BLaER1 (cell line): ENCODE measurements around the gene RGS8.
A peak's percentile ranks its signal among the peaks of the same experiment; 100 is the strongest.

Experiments
- H3K27ac ChIP-seq: shearing (Covaris generic); formaldehyde crosslinking; 2 replicates; pipeline ENCODE4 v1.8.1; 2022
- H3K27me3 ChIP-seq: shearing (Covaris generic); formaldehyde crosslinking; 2 replicates; pipeline ENCODE4 v1.8.1; 2022
- H3K36me3 ChIP-seq: shearing (Covaris generic); formaldehyde crosslinking; 2 replicates; pipeline ENCODE4 v1.8.1; 2022
- H3K4me1 ChIP-seq: shearing (Covaris generic); formaldehyde crosslinking; 2 replicates; pipeline ENCODE4 v1.8.1; 2022
- H3K4me2 ChIP-seq: shearing (Covaris generic); formaldehyde crosslinking; 2 replicates; pipeline ENCODE4 v1.8.1; 2022
- H3K4me3 ChIP-seq: shearing (Covaris generic); formaldehyde crosslinking; 2 replicates; pipeline ENCODE4 v1.8.1; 2022
- H3K9ac ChIP-seq: shearing (Covaris generic); formaldehyde crosslinking; 2 replicates; pipeline ENCODE4 v1.8.1; 2022
- H3K9me3 ChIP-seq: shearing (Covaris generic); formaldehyde crosslinking; 2 replicates; pipeline ENCODE4 v1.8.1; 2022
- H4K20me1 ChIP-seq: shearing (Covaris generic); formaldehyde crosslinking; 2 replicates; pipeline ENCODE4 v1.8.1; 2022
- Cebpa-rat ChIP-seq: shearing (Covaris generic); IDR thresholded peaks from 2 replicates; pipeline ENCODE4 v1.8.1; 2022

The RGS8 gene, protein sequence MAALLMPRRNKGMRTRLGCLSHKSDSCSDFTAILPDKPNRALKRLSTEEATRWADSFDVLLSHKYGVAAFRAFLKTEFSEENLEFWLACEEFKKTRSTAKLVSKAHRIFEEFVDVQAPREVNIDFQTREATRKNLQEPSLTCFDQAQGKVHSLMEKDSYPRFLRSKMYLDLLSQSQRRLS

DNA sequence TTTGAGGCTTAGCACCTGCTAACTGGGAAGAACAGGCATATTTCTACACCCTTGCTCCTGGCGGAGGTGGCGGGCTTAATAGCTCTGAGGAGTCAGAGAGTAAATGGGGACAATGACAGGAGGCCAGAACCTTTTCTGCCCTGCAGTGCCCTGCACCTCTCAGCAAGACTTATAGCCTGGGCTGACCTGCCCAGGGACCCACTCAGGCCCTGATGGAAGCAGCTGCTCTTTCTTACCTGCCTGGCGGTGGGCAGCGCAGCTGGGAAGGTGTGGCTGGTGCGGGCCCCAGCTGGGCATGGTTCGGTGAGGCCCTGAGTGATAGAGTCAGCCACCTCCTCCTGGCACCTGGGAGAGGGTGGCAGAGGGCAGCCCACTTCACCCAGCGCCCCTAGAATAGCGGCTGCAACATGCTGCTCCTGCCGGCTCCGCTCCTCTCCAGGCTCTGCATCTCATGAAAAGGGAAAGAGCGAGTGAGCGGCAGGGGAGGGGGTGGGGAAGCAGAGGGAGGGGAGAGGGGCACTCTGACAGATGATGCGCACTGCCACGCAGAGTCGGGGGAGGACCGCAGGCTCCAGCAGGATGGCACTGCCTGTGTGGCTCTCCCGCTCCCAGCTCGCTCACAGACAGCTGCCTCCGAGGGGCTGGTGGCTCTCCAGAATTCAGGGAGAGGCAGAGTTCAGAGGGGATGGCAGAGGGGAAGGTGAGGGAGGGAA lies at the start of gene RGS8:
TSS of gene RGS8 (minus strand) at position 472 of the 713 bp plus-strand sequence. CDS start 14,938 bp downstream, outside the sequence.
- Histone ChIP-seq H4K20me1 (no peaks in the 10 kb centered on the region), H3K4me3 (no peak within 1 kb of the TSS), H3K4me1 (peaks cover 10% of the 10 kb centered on the region), H3K36me3 (no peaks in the 10 kb centered on the region), H3K27ac (no peak within 1 kb of the TSS), H3K9ac (no peak within 1 kb of the TSS), H3K4me2 (peak within 1 kb of the TSS; percentile 20; the same call in 1 of the 2 replicates), H3K27me3 (no peaks in the 10 kb centered on the region), H3K9me3 (no peaks in the 10 kb centered on the region)
- TF ChIP-seq Cebpa-rat, result no peak

DNA sequence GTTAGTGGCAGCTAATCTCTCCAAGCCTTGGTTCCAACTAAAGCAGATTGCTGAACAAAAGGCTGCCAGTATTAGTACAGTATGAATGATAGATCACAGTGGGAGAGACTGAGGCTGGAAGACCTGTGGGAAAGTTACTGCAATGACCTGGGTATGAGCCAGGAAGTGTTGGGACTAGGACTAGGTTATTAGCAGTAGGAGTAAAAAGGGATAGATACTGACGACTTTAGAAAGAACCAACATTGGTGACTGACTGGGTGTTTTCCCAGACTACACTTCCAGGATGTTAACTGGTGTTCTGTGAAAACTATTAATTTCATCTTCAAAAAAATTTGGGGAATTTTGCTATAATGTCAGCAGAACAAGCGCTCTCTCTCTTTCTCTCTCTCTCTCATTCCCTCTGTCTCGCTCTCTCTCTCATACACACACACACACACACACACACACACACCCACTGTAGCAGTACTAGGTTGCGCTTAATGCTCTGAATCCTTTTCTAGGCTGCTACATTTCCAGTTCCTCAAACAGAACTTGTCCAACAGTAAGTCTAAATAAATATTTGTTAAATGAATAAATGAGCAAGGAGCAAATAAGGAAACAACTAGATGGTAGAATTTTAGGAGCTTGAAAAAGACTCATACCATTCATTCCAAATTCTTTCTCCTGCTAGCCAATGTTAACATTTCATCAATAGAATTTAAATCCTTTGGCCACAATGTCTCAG lies 47.6 kb upstream of the RGS8 start:
- no peak overlapping the region for H3K9ac ChIP-seq
- H3K27me3 ChIP-seq, result no peaks in the 10 kb centered on the region
- H3K4me2 ChIP-seq, result no peak overlapping the region
- H3K36me3 ChIP-seq, result no peaks in the 10 kb centered on the region
- H3K9me3 ChIP-seq, result peaks cover 7% of the 10 kb centered on the region
- H3K4me1 ChIP-seq, result peaks cover 14% of the 10 kb centered on the region
- no peaks in the 10 kb centered on the region for H4K20me1 ChIP-seq
- no peak overlapping the region for H3K4me3 ChIP-seq
- H3K27ac ChIP-seq, result no peak overlapping the region
- TF ChIP-seq Cebpa-rat, result no peak

DNA sequence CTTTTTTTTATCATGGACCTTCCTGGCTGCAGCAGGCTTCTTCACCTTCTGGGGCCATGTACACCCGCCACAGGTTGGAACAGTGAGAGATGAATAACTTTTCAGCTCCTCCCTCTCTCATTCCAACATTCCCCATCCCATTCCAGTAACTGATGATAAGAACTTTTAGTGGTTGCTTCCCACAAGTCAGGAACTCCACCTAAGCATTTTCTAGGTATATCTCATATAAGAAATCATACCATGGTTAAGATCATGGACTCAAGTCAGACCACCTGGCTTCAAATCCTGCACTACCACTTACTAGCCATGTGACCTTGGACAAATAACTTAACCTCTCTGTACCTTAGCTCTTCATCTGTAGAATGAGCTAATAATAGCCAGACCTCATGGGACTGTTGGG lies 42.5 kb upstream of the RGS8 start:
- Histone ChIP-seq H3K36me3 (no peaks in the 10 kb centered on the region), H3K4me1 (peaks cover 29% of the 10 kb centered on the region), H3K9ac (no peak overlapping the region), H3K4me3 (no peak overlapping the region), H3K27me3 (no peaks in the 10 kb centered on the region), H3K9me3 (no peaks in the 10 kb centered on the region), H3K4me2 (no peak overlapping the region), H4K20me1 (no peaks in the 10 kb centered on the region), H3K27ac (no peak overlapping the region)
- TF ChIP-seq Cebpa-rat, result no peak

DNA sequence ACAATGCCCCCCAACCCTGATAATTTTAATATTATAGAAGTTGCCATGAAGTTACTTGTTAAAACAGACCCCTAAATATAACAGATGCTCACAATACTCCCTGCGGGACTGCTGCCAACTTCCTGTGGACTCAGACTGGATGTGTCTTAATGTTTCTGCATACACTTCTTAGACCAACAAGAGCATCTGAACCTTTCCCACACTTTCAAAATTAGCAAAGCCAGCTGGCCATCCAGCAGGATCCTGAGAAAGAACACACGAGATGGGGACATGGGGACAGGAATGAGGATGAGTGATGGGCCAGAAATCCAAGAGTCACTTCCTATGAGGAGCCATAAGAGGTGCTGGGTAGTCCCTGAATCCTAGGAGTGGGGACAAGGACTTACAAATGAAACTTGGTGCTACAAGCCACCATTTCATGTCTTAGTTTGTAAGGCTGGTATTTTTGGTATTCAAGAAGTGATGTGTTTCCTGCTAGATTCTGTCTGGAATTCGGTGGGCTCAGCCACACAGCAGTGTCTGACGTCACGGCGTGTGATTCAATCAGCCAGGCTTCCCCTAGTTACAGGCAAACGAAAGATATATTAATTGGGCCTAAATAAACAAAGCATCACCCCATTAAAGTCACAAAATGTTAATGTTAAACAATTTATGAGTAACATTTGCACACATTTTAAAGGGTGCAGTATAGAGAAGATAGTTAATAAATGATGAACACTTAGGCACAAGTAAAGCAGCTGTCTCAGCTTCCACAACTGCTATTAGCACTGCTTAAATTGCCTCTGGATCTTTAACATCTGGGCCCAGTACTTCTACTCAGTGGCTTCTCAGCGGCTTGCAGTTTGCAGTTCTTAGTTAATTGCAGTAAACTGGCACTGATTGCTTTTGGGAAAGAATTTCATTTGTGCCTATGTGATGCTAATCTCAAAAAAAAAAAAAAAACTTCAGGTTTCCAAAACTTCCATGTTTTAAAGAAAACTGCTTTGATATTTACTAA lies 41.2 kb upstream of the RGS8 start:
- Histone ChIP-seq H3K9ac (no peak overlapping the region), H3K27me3 (no peaks in the 10 kb centered on the region), H3K36me3 (no peaks in the 10 kb centered on the region), H3K4me3 (no peak overlapping the region), H3K4me1 (peaks cover 29% of the 10 kb centered on the region), H3K27ac (no peak overlapping the region), H3K4me2 (peak overlapping the region; percentile 59), H3K9me3 (no peaks in the 10 kb centered on the region), H4K20me1 (no peaks in the 10 kb centered on the region)
- TF ChIP-seq Cebpa-rat, result no peak

DNA sequence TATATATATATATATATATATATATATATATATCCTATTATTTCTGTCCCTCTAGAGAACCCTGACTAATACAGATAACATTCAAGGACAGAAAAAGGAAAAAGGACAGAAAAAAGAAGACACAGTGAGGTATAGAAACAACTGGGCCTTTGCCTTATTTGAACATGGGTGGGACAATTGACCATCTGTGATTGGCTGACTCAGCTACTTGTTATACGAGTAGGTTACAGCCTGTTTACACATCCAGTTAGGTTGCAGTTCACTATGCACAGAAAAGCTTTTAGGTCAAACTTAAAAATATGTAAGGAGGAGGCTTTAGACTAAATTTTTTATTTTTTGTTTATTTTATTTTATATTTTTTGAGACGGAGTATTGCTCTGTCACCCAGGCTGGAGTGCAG lies 39.8 kb upstream of the RGS8 start:
- no peak for TF ChIP-seq Cebpa-rat
- H3K9ac ChIP-seq, result no peak overlapping the region
- H3K4me3 ChIP-seq, result no peak overlapping the region
- no peaks in the 10 kb centered on the region for H4K20me1 ChIP-seq
- H3K4me2 ChIP-seq, result no peak overlapping the region
- peaks cover 17% of the 10 kb centered on the region for H3K4me1 ChIP-seq
- no peak overlapping the region for H3K27ac ChIP-seq
- no peaks in the 10 kb centered on the region for H3K36me3 ChIP-seq
- H3K9me3 ChIP-seq, result no peaks in the 10 kb centered on the region
- H3K27me3 ChIP-seq, result no peaks in the 10 kb centered on the region

DNA sequence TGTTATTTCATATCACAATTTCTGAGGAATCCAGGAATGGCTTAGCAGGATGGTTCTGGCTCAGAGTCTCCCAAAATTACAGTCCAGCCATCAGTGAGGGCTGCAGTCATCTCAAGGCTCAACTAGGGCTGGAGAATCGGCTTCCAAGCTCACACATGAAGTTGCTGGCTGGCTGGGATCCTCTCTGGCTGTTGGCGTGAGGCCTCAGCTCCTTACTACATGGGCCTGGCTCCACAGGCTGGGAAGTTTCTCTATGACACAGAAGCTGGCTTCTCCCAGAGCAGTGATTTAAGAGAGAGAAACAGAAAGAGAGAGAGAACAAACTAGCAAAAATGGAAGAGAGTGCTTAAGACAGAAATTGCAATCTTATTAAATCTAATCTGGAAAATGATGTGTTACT lies 38.8 kb upstream of the RGS8 start:
- Histone ChIP-seq H3K36me3 (no peaks in the 10 kb centered on the region), H3K4me1 (peaks cover 17% of the 10 kb centered on the region), H4K20me1 (no peaks in the 10 kb centered on the region), H3K9ac (no peak overlapping the region), H3K27ac (no peak overlapping the region), H3K4me3 (no peak overlapping the region), H3K4me2 (no peak overlapping the region), H3K9me3 (no peaks in the 10 kb centered on the region), H3K27me3 (no peaks in the 10 kb centered on the region)
- no peak for TF ChIP-seq Cebpa-rat

DNA sequence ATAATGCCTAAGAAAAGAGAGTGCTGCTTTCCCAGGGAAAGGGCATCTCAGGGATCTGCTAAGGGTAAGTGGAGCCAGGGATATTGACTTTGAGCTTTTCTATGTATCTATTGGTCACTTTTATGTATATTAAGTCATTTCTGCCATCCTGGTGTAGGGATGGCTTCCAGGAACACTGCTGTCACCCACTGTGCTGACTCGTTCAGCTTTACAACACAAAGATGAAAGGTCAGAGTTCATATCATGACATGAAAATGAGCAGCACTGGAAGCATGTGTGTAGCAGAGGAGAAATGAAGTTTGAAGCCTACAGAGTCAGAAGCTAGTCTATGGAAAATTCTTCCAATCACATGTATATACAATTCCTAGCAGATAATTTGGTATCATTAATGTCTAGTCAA lies 37.1 kb upstream of the RGS8 start:
- no peak for TF ChIP-seq Cebpa-rat
- no peak overlapping the region for H3K4me2 ChIP-seq
- H3K9ac ChIP-seq, result no peak overlapping the region
- H3K27ac ChIP-seq, result no peak overlapping the region
- no peaks in the 10 kb centered on the region for H3K9me3 ChIP-seq
- H4K20me1 ChIP-seq, result no peaks in the 10 kb centered on the region
- H3K4me1 ChIP-seq, result peaks cover 32% of the 10 kb centered on the region
- no peaks in the 10 kb centered on the region for H3K27me3 ChIP-seq
- no peak overlapping the region for H3K4me3 ChIP-seq
- no peaks in the 10 kb centered on the region for H3K36me3 ChIP-seq

DNA sequence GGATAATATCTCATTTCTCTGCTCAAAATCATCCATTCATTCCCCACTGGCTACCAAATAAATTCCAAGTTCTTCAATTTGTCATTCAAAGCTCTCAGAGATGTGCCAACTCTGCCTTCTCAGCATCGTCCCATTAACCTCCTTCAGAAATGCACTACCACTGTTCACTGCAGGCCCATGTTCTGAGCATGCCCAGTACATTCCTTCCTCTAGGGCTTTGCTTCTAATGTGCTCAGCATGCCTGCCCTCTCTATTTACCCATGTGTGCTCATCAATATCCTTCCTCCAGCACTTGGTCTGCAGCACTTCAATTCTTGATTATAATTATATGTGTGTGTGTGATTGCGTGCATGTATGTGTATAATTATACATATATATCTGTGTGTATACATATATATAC lies 36.1 kb upstream of the RGS8 start:
- Histone ChIP-seq H3K27me3 (no peaks in the 10 kb centered on the region), H3K4me1 (peaks cover 29% of the 10 kb centered on the region), H3K9me3 (no peaks in the 10 kb centered on the region), H4K20me1 (no peaks in the 10 kb centered on the region), H3K36me3 (no peaks in the 10 kb centered on the region), H3K4me2 (no peak overlapping the region), H3K9ac (no peak overlapping the region), H3K27ac (no peak overlapping the region), H3K4me3 (no peak overlapping the region)
- TF ChIP-seq Cebpa-rat, result no peak

DNA sequence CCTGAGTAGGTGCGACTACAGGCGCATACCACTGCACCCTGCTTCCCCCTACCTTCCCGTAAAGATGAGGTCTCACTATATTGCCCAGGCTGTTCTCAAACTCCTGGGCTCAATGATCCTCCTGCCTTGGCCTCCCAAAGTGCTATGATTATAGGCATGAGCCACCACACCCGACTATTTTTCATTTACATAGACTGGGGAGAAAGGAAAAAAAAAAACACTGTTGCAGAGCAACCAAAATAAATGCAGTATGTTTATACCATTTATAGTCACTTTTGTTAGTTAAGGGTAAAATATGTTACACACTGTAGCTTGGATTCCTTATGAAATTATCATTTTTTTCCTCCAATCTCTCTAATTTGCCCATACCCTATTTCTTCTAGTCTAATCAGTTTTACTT lies 35.2 kb upstream of the RGS8 start:
- H3K9ac ChIP-seq, result no peak overlapping the region
- H4K20me1 ChIP-seq, result no peaks in the 10 kb centered on the region
- no peaks in the 10 kb centered on the region for H3K27me3 ChIP-seq
- H3K4me3 ChIP-seq, result no peak overlapping the region
- H3K27ac ChIP-seq, result no peak overlapping the region
- no peaks in the 10 kb centered on the region for H3K9me3 ChIP-seq
- peaks cover 20% of the 10 kb centered on the region for H3K4me1 ChIP-seq
- H3K36me3 ChIP-seq, result no peaks in the 10 kb centered on the region
- TF ChIP-seq Cebpa-rat, result no peak
- no peak overlapping the region for H3K4me2 ChIP-seq
